PFSK-1 (cell line): Measurements from ENCODE around the gene SULF2.

ENCODE experiments used
- POLR2AphosphoS5 ChIP-seq: IDR thresholded peaks from 2 replicates; pipeline ENCODE4 v1.6.1; 2012; ENCODE audit warnings: low read depth, mild to moderate bottlenecking, control low read depth, low read length, moderate library complexity
- REST ChIP-seq, 2 experiments: IDR thresholded peaks; 2 replicates each; pipeline versions ENCODE4 v1.6.1 to v1.8.0; 2011 to 2012; ENCODE audit warnings: low read depth in 2 of 2, low read length in 2 of 2, control low read depth in 1 of 2, inconsistent platforms in 1 of 2, mild to moderate bottlenecking in 1 of 2, moderate library complexity in 1 of 2; ENCODE audit not compliant: insufficient read depth in 1 of 2
- TAF1 ChIP-seq: IDR thresholded peaks from 2 replicates; pipeline ENCODE4 v1.6.1; 2012; ENCODE audit warnings: low read length, control low read depth, borderline replicate concordance; ENCODE audit not compliant: insufficient read depth

GRCh38 chr20:47676912-47677634, 108.2 kb downstream of the SULF2 start:
- TF ChIP-seq REST (IDR thresholded peaks at IDR 0.05; ENCODE audit: insufficient read depth in 1 of 2, low read depth in 2 of 2, low read length in 2 of 2) (no peak), POLR2AphosphoS5 (no peak), TAF1 (no peak)
